Gastroesophageal sphincter (tissue), 4 donors: ENCODE measurements around the gene IDI1. TPM values are rescaled to one million over a fixed set of nuclear protein-coding genes. Genes with fewer than 3 reads are reported as not detected.

Experiments
- ATAC-seq: fragments of 150-250 bp; one replicate; pipeline ENCODE4 v1.9.1; 2016; ENCODE audit warnings: mild to moderate bottlenecking, moderate library complexity
- H3K27ac ChIP-seq, 4 donors: fragments of 200-600 bp; sonication (generic) in 3 of 4; 1 replicate in 3 of 4; 2 replicates in 1 of 4; pipeline ENCODE4 v1.5.1; 2016 to 2019
- H3K27me3 ChIP-seq: fragments of 200-600 bp; sonication (generic); one replicate; pipeline ENCODE4 v1.5.1; 2019
- H3K36me3 ChIP-seq, 2 donors: fragments of 200-600 bp; sonication (generic); one replicate each; pipeline ENCODE4 v1.5.1; 2019; ENCODE audit warnings: control low read depth in 1 of 2
- H3K4me1 ChIP-seq, 3 donors: fragments of 200-600 bp; sonication (generic); 1 replicate in 2 of 3; 2 replicates in 1 of 3; pipeline ENCODE4 v1.5.1; 2016 to 2019; ENCODE audit warnings: control low read depth in 2 of 3
- H3K4me3 ChIP-seq, 2 donors: fragments of 200-600 bp; sonication (generic); one replicate each; pipeline ENCODE4 v1.5.1; 2019; ENCODE audit warnings: mild to moderate bottlenecking in 1 of 2, moderate library complexity in 1 of 2
- H3K9me3 ChIP-seq, 3 donors: fragments of 200-600 bp; sonication (generic); one replicate each; pipeline ENCODE4 v1.5.1; 2017 to 2019; ENCODE audit warnings: control low read depth in 2 of 3
- EP300 ChIP-seq: sonication (generic); formaldehyde crosslinking; IDR thresholded peaks from one replicate; pipeline ENCODE4 v1.6.1; 2017; ENCODE audit warnings: antibody characterized with exemption, mild to moderate bottlenecking
- POLR2A ChIP-seq, 2 donors: fragments of 450-650 bp; IDR thresholded peaks; one replicate each; pipeline ENCODE4 v1.6.1; 2017; ENCODE audit warnings: antibody characterized with exemption in 2 of 2, mild to moderate bottlenecking in 2 of 2, moderate library complexity in 1 of 2
- POLR2AphosphoS5 ChIP-seq: sonication (generic); formaldehyde crosslinking; IDR thresholded peaks from one replicate; pipeline ENCODE4 v1.6.1; 2017; ENCODE audit warnings: antibody characterized with exemption
- WGBS, 2 donors: methylation state at CpG; one replicate each; pipeline ENCODE4 v1.1.5; 2018; ENCODE audit warnings: low coverage in 1 of 2; 5-methylcytosine and 5-hydroxymethylcytosine counted together
- total RNA-seq, 4 donors: library from RNA; depleted of rRNA; stranded (reverse); fragments of >200 nt; gene quantifications; one replicate each; pipeline ENCODE4 v1.1.0, GENCODE V29; 2016
- TF ChIP-seq, protein P1 (sequence below), 4 experiments: fragments of 200-600 bp in 2 of 4; fragments of 450-650 bp in 2 of 4; sonication (generic) in 1 of 4; IDR thresholded peaks; one replicate each; pipeline ENCODE4 v1.5.1; 2017 to 2019; ENCODE audit warnings: antibody characterized with exemption in 4 of 4, mild to moderate bottlenecking in 2 of 4, moderate library complexity in 2 of 4

IDI1 gene
- total RNA-seq: 10 to 100 TPM; 19.2 to 32.4 (median 29.5) TPM

DNA sequence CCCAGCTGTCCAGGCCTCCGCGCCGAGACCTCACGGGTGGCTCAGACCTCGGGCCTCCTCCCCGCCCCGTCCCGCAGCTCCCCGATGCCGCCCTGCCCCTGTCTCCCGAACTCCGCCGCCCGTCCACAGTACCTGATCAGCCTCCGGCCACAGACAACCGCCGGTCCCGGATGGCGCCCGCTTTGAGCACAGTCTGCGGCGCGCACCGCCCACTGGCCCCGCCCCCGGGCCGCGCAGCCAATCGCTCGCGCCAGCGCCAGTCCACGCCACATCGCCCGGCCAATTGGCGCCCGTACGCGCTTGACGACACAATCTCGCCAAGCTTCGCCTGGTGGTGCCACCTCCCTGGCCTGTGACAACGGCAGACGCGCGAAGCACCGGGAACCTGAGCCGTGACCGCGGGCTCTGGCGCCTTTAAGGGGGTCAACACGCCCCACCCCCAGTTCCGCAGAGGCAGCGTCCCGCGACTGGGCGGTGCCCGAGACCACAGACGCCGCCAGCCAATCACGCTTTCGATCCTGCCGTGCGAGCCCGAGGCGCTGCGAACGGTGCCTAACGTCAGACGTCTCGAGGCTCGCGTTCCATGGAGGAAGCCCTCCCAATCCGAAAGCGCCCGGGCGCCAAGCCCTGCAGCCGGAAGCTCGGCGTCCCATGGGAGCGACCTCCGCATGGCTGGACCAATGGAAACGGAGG lies at the start of gene IDI1:
Gene IDI1 (minus strand): TSS at position 388 of the 693 bp plus-strand sequence. CDS start 116 bp downstream, at position 272.
- H3K27me3 ChIP-seq: no peaks in the 10 kb centered on the region
- H3K36me3 ChIP-seq: peaks cover 0 to 26% of the 10 kb centered on the region in 2 donors
- TF ChIP-seq POLR2A (IDR thresholded peaks at IDR 0.05) (peak; percentile 93 to 96), EP300 (peak; percentile 47), POLR2AphosphoS5 (peak; percentile 87)
- TF ChIP-seq, protein P1, sequence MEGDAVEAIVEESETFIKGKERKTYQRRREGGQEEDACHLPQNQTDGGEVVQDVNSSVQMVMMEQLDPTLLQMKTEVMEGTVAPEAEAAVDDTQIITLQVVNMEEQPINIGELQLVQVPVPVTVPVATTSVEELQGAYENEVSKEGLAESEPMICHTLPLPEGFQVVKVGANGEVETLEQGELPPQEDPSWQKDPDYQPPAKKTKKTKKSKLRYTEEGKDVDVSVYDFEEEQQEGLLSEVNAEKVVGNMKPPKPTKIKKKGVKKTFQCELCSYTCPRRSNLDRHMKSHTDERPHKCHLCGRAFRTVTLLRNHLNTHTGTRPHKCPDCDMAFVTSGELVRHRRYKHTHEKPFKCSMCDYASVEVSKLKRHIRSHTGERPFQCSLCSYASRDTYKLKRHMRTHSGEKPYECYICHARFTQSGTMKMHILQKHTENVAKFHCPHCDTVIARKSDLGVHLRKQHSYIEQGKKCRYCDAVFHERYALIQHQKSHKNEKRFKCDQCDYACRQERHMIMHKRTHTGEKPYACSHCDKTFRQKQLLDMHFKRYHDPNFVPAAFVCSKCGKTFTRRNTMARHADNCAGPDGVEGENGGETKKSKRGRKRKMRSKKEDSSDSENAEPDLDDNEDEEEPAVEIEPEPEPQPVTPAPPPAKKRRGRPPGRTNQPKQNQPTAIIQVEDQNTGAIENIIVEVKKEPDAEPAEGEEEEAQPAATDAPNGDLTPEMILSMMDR (IDR thresholded peaks at IDR 0.05): peak in 1 of 4 experiments; percentile 9
- peak within 1 kb of the TSS; percentile 80 to 100 (median 98) for H3K27ac ChIP-seq
- peak; percentile 94 for ATAC-seq
- H3K4me1 ChIP-seq: peaks cover 0 to 74% (median 13%) of the 10 kb centered on the region in 3 donors
- WGBS, 2 donors: no CpG with 5 or more reads among the region's 83 CpGs
- peak within 1 kb of the TSS; percentile 65 to 74 for H3K4me3 ChIP-seq
- H3K9me3 ChIP-seq: no peaks in the 10 kb centered on the region

DNA sequence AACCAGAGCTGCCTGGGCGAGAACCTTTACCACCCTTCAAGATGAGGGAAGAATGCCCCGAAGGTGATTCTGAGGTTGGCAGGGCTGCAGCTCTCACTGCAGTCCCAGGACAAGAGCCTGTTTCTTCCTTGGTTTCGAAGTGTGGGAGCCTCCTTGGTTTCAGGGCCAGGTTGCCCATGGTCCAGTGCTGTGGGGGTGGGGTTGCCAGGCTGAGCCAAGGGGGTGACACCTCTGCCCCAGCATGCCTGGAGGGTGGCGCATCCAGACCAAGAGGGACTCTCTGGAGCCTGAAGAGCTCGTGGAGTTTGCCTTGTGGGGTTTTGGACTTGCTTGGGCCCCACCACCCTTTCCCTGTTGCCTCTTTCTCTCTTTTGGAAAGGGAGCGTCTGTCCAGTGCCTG lies 48.5 kb upstream of the IDI1 start:
- Histone ChIP-seq H3K4me1 (peaks cover 0 to 16% (median 0%) of the 10 kb centered on the region in 3 donors), H3K27me3 (no peaks in the 10 kb centered on the region), H3K4me3 (no peak overlapping the region), H3K9me3 (no peaks in the 10 kb centered on the region), H3K27ac (no peak overlapping the region), H3K36me3 (peaks cover 0 to 94% of the 10 kb centered on the region in 2 donors)
- ATAC-seq: no peak
- TF ChIP-seq EP300 (no peak), POLR2AphosphoS5 (no peak), POLR2A (IDR thresholded peaks at IDR 0.05) (no peak)
- TF ChIP-seq, protein P1 (IDR thresholded peaks at IDR 0.05): no peak
- WGBS, 2 donors: 94% methylated on average over 3 of the region's 6 CpGs; no CpG with 5 or more reads in 1 of the 2 donors

DNA sequence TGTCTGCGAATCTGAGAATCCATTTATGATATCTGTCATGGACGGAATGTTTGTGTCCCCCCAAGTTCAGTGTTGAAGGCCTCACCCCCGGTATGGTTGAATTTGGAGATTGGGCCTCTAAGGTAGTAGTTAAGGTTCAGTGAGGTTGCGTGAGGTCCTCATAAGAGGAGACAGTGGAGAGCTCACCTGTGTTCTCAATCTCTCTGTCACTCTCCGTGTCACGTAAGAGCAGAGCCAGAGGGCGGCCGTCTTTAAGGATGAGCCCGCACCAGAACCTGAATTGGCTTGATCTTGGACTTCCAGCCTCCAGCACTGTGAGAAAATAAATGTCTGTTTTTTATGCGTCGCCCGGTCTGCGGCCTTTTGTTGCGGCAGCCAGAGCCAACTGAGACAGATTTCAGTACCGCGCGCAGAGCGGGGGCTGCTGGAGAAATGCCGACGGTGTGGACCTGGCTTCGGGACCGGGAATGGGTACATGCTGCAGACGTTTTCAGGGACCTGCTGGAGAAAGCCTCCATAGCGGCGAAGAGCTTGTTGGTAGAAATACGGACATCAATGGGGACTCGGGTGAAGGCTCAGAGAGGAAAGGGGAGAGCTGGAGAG lies 47.5 kb upstream of the IDI1 start:
- Histone ChIP-seq H3K27ac (no peak overlapping the region), H3K9me3 (no peaks in the 10 kb centered on the region), H3K4me3 (no peak overlapping the region), H3K27me3 (no peaks in the 10 kb centered on the region), H3K36me3 (peaks cover 0 to 92% of the 10 kb centered on the region in 2 donors), H3K4me1 (peaks cover 0 to 16% (median 0%) of the 10 kb centered on the region in 3 donors)
- TF ChIP-seq, protein P1 (IDR thresholded peaks at IDR 0.05): no peak
- TF ChIP-seq POLR2AphosphoS5 (no peak), POLR2A (IDR thresholded peaks at IDR 0.05) (no peak), EP300 (no peak)
- no peak for ATAC-seq
- WGBS, 2 donors: 88 to 94% methylated on average over 18 to 19 of the region's 27 CpGs

DNA sequence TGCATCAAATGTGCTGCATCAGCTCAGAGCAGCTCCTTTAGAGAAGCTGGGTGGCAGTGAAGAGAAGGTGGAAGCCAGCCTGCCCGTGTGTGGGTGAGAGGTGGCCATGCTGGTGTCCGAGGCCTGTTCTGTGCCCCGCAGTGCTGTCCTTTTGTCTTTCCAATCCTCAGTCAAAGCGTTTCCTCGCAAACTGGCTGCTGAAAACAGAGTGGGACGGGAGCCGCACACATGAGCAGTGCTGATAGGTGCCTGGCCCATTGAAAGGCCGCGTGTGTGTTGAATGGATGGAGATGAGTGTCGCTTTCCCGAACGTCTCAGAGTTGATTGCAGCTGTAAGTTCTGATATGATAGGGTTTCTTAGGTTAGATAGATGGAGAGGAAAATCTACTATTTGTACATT lies 46.6 kb upstream of the IDI1 start:
- Histone ChIP-seq H3K36me3 (peaks cover 0 to 92% of the 10 kb centered on the region in 2 donors), H3K4me1 (peaks cover 0 to 16% (median 0%) of the 10 kb centered on the region in 3 donors), H3K27me3 (no peaks in the 10 kb centered on the region), H3K9me3 (no peaks in the 10 kb centered on the region), H3K27ac (no peak overlapping the region), H3K4me3 (no peak overlapping the region)
- TF ChIP-seq POLR2A (IDR thresholded peaks at IDR 0.05): no peak
- no peak for TF ChIP-seq POLR2AphosphoS5
- no peak for TF ChIP-seq EP300
- TF ChIP-seq, protein P1 (IDR thresholded peaks at IDR 0.05): no peak
- no peak for ATAC-seq
- 74 to 98% methylated on average over 5 to 6 of the region's 12 CpGs for WGBS, 2 donors
